H1 (cell line): ENCODE results near the gene LDLRAD4. TPM values are rescaled to one million over a fixed set of nuclear protein-coding genes. Genes with fewer than 3 reads are reported as not detected.

Experiments used
- CTCF ChIA-PET: fragments of 300-600 bp; sonication (Branson Sonifier 250); formaldehyde crosslinking; loops from one replicate; lab custom pipeline; 2021; ENCODE audit not compliant: partially characterized antibody; lab: Charles Lee
- POLR2A ChIA-PET: fragments of 300-600 bp; sonication (Branson Sonifier 250); formaldehyde crosslinking; loops from one replicate; lab custom pipeline; 2021; ENCODE audit warnings: inconsistent platforms; ENCODE audit not compliant: partially characterized antibody; lab: Charles Lee
- DNase-seq, 2 experiments: peaks; one replicate each; pipeline versions ENCODE4 v3.0.0 to v3.0.0-alpha.2; 2010 to 2022; ENCODE audit warnings: low spot score in 2 of 2, low read depth in 1 of 2, mixed read lengths in 1 of 2
- FAIRE-seq: peaks from 2 replicates; lab custom pipeline; 2011; peaks lifted over from hg19 to GRCh38; lab: Jason Lieb, UNC
- H2AFZ ChIP-seq: 2 replicates; pipeline ENCODE4 v1.8.1; 2012; ENCODE audit warnings: low read length, inconsistent platforms
- H2AK5ac ChIP-seq: 2 replicates; pipeline ENCODE4 v1.6.1; 2013; ENCODE audit warnings: low read depth, low read length
- H2BK120ac ChIP-seq: replicated peaks from 2 replicates; pipeline ENCODE3; 2013; ENCODE audit warnings: low read depth, low read length, inconsistent platforms
- H2BK12ac ChIP-seq: 2 replicates; pipeline ENCODE4 v1.6.1; 2013; ENCODE audit warnings: low read depth, low read length
- H2BK15ac ChIP-seq: 2 replicates; pipeline ENCODE4 v1.6.1; 2013; ENCODE audit warnings: low read length
- H2BK20ac ChIP-seq: 2 replicates; pipeline ENCODE4 v1.6.1; 2013; ENCODE audit warnings: low read length
- H2BK5ac ChIP-seq: 2 replicates; pipeline ENCODE4 v1.6.1; 2013; ENCODE audit warnings: low read depth, low read length
- H3K14ac ChIP-seq: 2 replicates; pipeline ENCODE4 v1.6.1; 2013; ENCODE audit warnings: inconsistent platforms; ENCODE audit not compliant: insufficient read length
- H3K18ac ChIP-seq: 2 replicates; pipeline ENCODE4 v1.6.1; 2013; ENCODE audit warnings: low read length; ENCODE audit errors: extremely low read depth
- H3K23ac ChIP-seq: 2 replicates; pipeline ENCODE4 v1.6.1; 2013; ENCODE audit warnings: inconsistent platforms; ENCODE audit not compliant: insufficient read length
- H3K23me2 ChIP-seq: 2 replicates; pipeline ENCODE4 v1.6.1; 2013; ENCODE audit warnings: low read depth, low read length
- H3K27ac ChIP-seq: 2 replicates; pipeline ENCODE4 v1.6.1; 2011; ENCODE audit warnings: low read depth, low read length, inconsistent platforms
- H3K27me3 ChIP-seq, 4 experiments: replicated peaks in 1 of 4; 1 replicate in 1 of 4; 2 replicates in 3 of 4; pipeline versions ENCODE4 v1.6.1 to v1.8.1; 2011 to 2013; ENCODE audit warnings: low read length in 3 of 4, mild to moderate bottlenecking in 3 of 4, inconsistent platforms in 2 of 4, mixed read lengths in 2 of 4, moderate library complexity in 1 of 4; ENCODE audit not compliant: control insufficient read depth in 3 of 4, insufficient read depth in 3 of 4; ENCODE audit errors: extremely low read depth in 1 of 4
- H3K36me3 ChIP-seq, 4 experiments: 2 replicates each; pipeline versions ENCODE4 v1.6.1 to v1.8.1; 2011 to 2013; ENCODE audit warnings: mild to moderate bottlenecking in 4 of 4, low read length in 3 of 4, moderate library complexity in 2 of 4, control low read depth in 1 of 4, inconsistent platforms in 1 of 4; ENCODE audit not compliant: insufficient read depth in 4 of 4, control insufficient read depth in 2 of 4
- H3K4ac ChIP-seq: replicated peaks from 2 replicates; pipeline ENCODE3; 2013; ENCODE audit warnings: low read length, low read depth, mixed read lengths, inconsistent platforms; ENCODE audit not compliant: insufficient read length
- H3K4me1 ChIP-seq, 4 experiments: replicated peaks in 1 of 4; 1 replicate in 1 of 4; 2 replicates in 3 of 4; pipeline versions ENCODE4 v1.6.1 to v1.8.1; 2011 to 2013; ENCODE audit warnings: low read length in 3 of 4, inconsistent platforms in 2 of 4, mixed read lengths in 1 of 4; ENCODE audit not compliant: insufficient read depth in 4 of 4, control insufficient read depth in 3 of 4
- H3K4me2 ChIP-seq, 2 experiments: 2 replicates each; pipeline versions ENCODE4 v1.6.1 to v1.8.1; 2011 to 2013; ENCODE audit warnings: low read depth in 2 of 2, low read length in 2 of 2, control low read depth in 1 of 2, inconsistent platforms in 1 of 2, mild to moderate bottlenecking in 1 of 2; ENCODE audit not compliant: insufficient read depth in 1 of 2
- H3K4me3 ChIP-seq, 4 experiments: fragments of 200-600, 300-600 bp in 1 of 4; sonication (generic), shearing (Covaris generic), sonication (Bioruptor Twin) in 1 of 4; 2 replicates each; pipeline versions ENCODE4 v1.5.1 to v1.8.1; 2011 to 2016; ENCODE audit warnings: low read length in 4 of 4, low read depth in 3 of 4, control low read depth in 2 of 4, inconsistent platforms in 2 of 4, mild to moderate bottlenecking in 2 of 4, mixed read lengths in 1 of 4, moderate library complexity in 1 of 4; ENCODE audit not compliant: insufficient read depth in 2 of 4; ENCODE audit errors: extremely low read depth in 1 of 4
- H3K56ac ChIP-seq: replicated peaks from 2 replicates; pipeline ENCODE3; 2013; ENCODE audit warnings: low read depth, mild to moderate bottlenecking, mixed read lengths, low read length, inconsistent platforms; ENCODE audit not compliant: insufficient read length
- H3K79me1 ChIP-seq: 2 replicates; pipeline ENCODE4 v1.6.1; 2013; ENCODE audit warnings: low read depth, low read length, control low read depth
- H3K79me2 ChIP-seq, 2 experiments: 2 replicates each; pipeline versions ENCODE4 v1.6.1 to v1.8.1; 2012 to 2013; ENCODE audit warnings: low read length in 2 of 2, mild to moderate bottlenecking in 2 of 2, inconsistent platforms in 1 of 2; ENCODE audit not compliant: insufficient read depth in 2 of 2, control insufficient read depth in 1 of 2
- H3K9ac ChIP-seq, 4 experiments: replicated peaks in 1 of 4; 1 replicate in 1 of 4; 2 replicates in 3 of 4; pipeline versions ENCODE4 v1.6.1 to v1.8.1; 2011 to 2013; ENCODE audit warnings: low read depth in 3 of 4, low read length in 3 of 4, control low read depth in 2 of 4, mild to moderate bottlenecking in 2 of 4, moderate library complexity in 2 of 4, inconsistent platforms in 1 of 4; ENCODE audit errors: extremely low read depth in 1 of 4
- H3K9me3 ChIP-seq, 2 experiments: 2 replicates each; pipeline versions ENCODE4 v1.6.1 to v1.8.1; 2012 to 2013; ENCODE audit warnings: mild to moderate bottlenecking in 2 of 2, moderate library complexity in 2 of 2, control low read depth in 1 of 2, inconsistent platforms in 1 of 2, low read depth in 1 of 2, low read length in 1 of 2, mixed read lengths in 1 of 2; ENCODE audit not compliant: insufficient read depth in 2 of 2
- H4K20me1 ChIP-seq, 2 experiments: replicated peaks in 1 of 2; 2 replicates each; pipeline versions ENCODE3 to v1.8.1; 2011 to 2013; ENCODE audit warnings: inconsistent platforms in 2 of 2, low read length in 2 of 2, mild to moderate bottlenecking in 1 of 2; ENCODE audit not compliant: insufficient read depth in 2 of 2, control insufficient read depth in 1 of 2
- H4K5ac ChIP-seq: 2 replicates; pipeline ENCODE4 v1.6.1; 2013; ENCODE audit warnings: low read length, low read depth, mixed read lengths, inconsistent platforms; ENCODE audit not compliant: insufficient read length
- H4K8ac ChIP-seq: 2 replicates; pipeline ENCODE4 v1.8.0; 2013; ENCODE audit warnings: mild to moderate bottlenecking, moderate library complexity, low read length, inconsistent platforms; ENCODE audit not compliant: insufficient read depth; ENCODE audit errors: extremely low read depth
- H4K91ac ChIP-seq: replicated peaks from 2 replicates; pipeline ENCODE3; 2013; ENCODE audit warnings: low read length, mixed read lengths, inconsistent platforms; ENCODE audit not compliant: insufficient read length
- CEBPB ChIP-seq: IDR thresholded peaks from 2 replicates; pipeline ENCODE4 v1.6.1; 2012; ENCODE audit warnings: low read depth, low read length
- TCF12 ChIP-seq: IDR thresholded peaks from 2 replicates; pipeline ENCODE4 v1.6.1; 2011; ENCODE audit warnings: low read depth, mild to moderate bottlenecking, low read length
- WGBS, 2 experiments: shearing (Covaris generic) in 1 of 2; methylation state at CpG; one replicate each; pipeline versions ENCODE4 v1.1.6 to v1.1.7; 2013 to 2015; ENCODE audit warnings: low lambda C conversion rate in 2 of 2, mixed read lengths in 2 of 2, inconsistent platforms in 1 of 2, low coverage in 1 of 2, missing lambda C conversion rate in 1 of 2; ENCODE audit not compliant: insufficient replicate concordance in 2 of 2, insufficient coverage in 1 of 2, insufficient read length in 1 of 2; ENCODE audit errors: extremely low coverage in 1 of 2, missing lambda C conversion rate in 1 of 2; 5-methylcytosine and 5-hydroxymethylcytosine counted together
- polyA plus RNA-seq, 7 experiments: library from polyadenylated mRNA; depleted of rRNA in 3 of 7; stranded (reverse) in 5 of 7; unstranded in 2 of 7; fragments of >200 nt in 5 of 7; fragments of 200-250 nt in 2 of 7; gene quantifications; 1 replicate in 5 of 7; 2 replicates in 1 of 7; 4 replicates in 1 of 7; pipeline versions ENCODE4 v1.2.1 to v1.2.3, GENCODE V29; 2011 to 2013; ENCODE audit warnings: missing spikeins in 2 of 7, mixed read lengths in 2 of 7
- total RNA-seq: library from RNA; stranded (reverse); fragmentation: NEBNext Ultra II Directional; extraction: Animal tissue kit (Norgen Biotek cat#: 25700); gene quantifications from 2 replicates; pipeline ENCODE4 v1.2.1, GENCODE V29; 2021

Gene LDLRAD4
- total and polyA plus RNA-seq, 2 of the 8 experiments (the other 6 are each of a cell fraction or from before 2014, with no cell fraction given): 0.77 to 1.4 TPM

DNA sequence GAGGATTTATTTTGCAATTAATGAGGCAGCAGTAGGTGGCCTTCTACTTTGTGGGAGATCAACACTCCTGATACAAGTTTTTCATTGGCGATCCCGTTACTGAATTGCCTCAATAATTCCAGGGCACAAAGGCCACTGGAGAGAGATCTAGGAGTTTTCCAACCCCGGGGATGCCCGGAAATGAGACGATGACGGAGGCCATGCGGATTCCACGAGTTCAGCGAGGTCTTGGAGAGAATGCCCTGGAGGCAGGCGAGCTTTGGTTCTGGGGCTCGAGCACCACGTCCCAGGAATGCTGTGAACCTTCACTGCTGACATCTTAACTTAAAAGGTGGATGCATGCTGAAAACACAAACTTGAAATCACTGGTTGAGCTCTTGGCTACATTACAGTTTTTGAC, 74.2 kb downstream of the LDLRAD4 start:
- Histone ChIP-seq H3K27me3 (no peaks in the 10 kb centered on the region), H2AK5ac (no peak overlapping the region), H3K23ac (no peak overlapping the region), H3K4ac (no peak overlapping the region), H3K9me3 (no peaks in the 10 kb centered on the region)
- POLR2A ChIA-PET: no interaction called here
- FAIRE-seq: no peak
- TF ChIP-seq TCF12 (no peak), CEBPB (no peak)
- TF ChIP-seq, all 59 proteins: peak for 0
- H3K18ac ChIP-seq: no peak overlapping the region
- WGBS, 2 experiments: 92% methylated on average over 12 of the region's 12 CpGs; no CpG with 5 or more reads in 1 of the 2 experiments
- H3K56ac ChIP-seq: no peak overlapping the region
- no peaks in the 10 kb centered on the region for H3K79me1 ChIP-seq
- H2AFZ ChIP-seq: no peak overlapping the region
- no peak overlapping the region for H3K14ac ChIP-seq
- H2BK5ac ChIP-seq: no peak overlapping the region
- no peak overlapping the region for H3K4me2 ChIP-seq
- no peak overlapping the region for H3K4me3 ChIP-seq
- H2BK15ac ChIP-seq: no peak overlapping the region
- no peak overlapping the region for H3K9ac ChIP-seq
- H3K27ac ChIP-seq: no peak overlapping the region
- H4K91ac ChIP-seq: no peak overlapping the region
- no peak for DNase-seq
- no peaks in the 10 kb centered on the region for H3K4me1 ChIP-seq
- no peaks in the 10 kb centered on the region for H3K36me3 ChIP-seq
- H3K79me2 ChIP-seq: no peaks in the 10 kb centered on the region
- no peak overlapping the region for H2BK20ac ChIP-seq
- no peaks in the 10 kb centered on the region for H4K20me1 ChIP-seq
- H2BK12ac ChIP-seq: no peak overlapping the region
- no peaks in the 10 kb centered on the region for H3K23me2 ChIP-seq
- no peak overlapping the region for H2BK120ac ChIP-seq
- CTCF ChIA-PET: interaction anchor here (1.1 kb wide), 1 partner anchor 32 kb away, joined by 3 read pairs; no protein-coding TSS in a partner anchor
- H4K8ac ChIP-seq: no peak overlapping the region
- H4K5ac ChIP-seq: no peak overlapping the region
